ENCODE measurements around the gene GUCY2C.
A peak's percentile ranks its signal among the peaks of the same experiment; 100 is the strongest.

GUCY2C gene

GRCh38 chr12:14694970-14695369, 1.4 kb downstream of the GUCY2C start:
- no peak overlapping the region for H3K27ac ChIP-seq (ENCODE audit: low read depth, low read length)
- no peaks in the 10 kb centered on the region for H3K9me3 ChIP-seq (ENCODE audit: insufficient read depth, low read depth, low read length)
- no CpG with 5 or more reads among the region's 3 CpGs for WGBS (ENCODE audit: extremely low coverage, insufficient coverage, insufficient read length)

DNA sequence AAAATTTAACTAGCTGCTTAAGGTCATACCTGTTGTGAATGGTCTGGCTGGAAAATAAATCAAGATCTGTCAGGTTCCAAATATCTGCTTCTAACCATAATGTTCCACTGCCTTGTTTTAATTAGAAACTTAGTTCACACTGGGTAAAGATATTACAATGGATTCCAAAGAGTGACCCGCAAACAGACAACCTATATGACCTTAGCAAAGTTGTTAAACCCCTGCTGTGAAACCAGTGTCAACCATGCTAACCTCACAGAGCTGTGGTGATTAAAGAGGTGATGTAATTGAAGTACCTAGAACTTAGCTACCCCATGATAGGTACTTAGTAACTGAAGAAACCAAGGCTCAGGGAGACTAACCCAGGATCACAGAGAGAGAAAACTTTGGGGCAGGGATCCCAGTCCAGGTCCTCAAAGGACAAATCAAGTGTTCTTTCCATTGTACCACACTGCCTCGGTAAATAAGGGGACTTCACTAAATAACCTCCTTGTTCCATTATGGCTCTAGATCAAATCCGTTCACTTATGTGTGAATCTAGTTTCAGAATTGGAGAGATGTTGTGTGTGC, 2.2 kb downstream of the GUCY2C start:
- WGBS (ENCODE audit: extremely low coverage, insufficient coverage, insufficient read length): no CpG with 5 or more reads among the region's 3 CpGs

More at GRCh38 chr12:14694970-14695369, 1.4 kb downstream of the GUCY2C start:
- Histone ChIP-seq H2BK12ac (ENCODE audit: low read length) (no peak overlapping the region), H3K79me2 (ENCODE audit: control insufficient read depth, insufficient read depth, low read length, poor library complexity) (no peaks in the 10 kb centered on the region), H4K8ac (ENCODE audit: low read depth, low read length) (no peak overlapping the region), H3K23ac (ENCODE audit: low read length) (no peak overlapping the region), H3K4me1 (ENCODE audit: control insufficient read depth in 1 of 2, insufficient read depth in 2 of 2, low read length in 2 of 2) (no peaks in the 10 kb centered on the region), H2BK5ac (ENCODE audit: low read depth, low read length, poor library complexity) (no peak overlapping the region), H3K36me3 (ENCODE audit: control insufficient read depth in 1 of 2, insufficient read depth in 2 of 2, low read length in 2 of 2) (no peaks in the 10 kb centered on the region), H3K14ac (ENCODE audit: low read length) (no peak overlapping the region), H3K79me1 (ENCODE audit: low read length) (no peaks in the 10 kb centered on the region), H3K4me3 (ENCODE audit: low read depth, low read length) (no peak overlapping the region), H3K18ac (ENCODE audit: low read length) (no peak overlapping the region), H3K4ac (ENCODE audit: low read depth, low read length) (no peak overlapping the region), H3K9ac (ENCODE audit: low read length) (no peak overlapping the region), H4K12ac (ENCODE audit: low read depth, low read length) (no peak overlapping the region), H2AK5ac (ENCODE audit: low read length) (no peak overlapping the region), H3K4me2 (ENCODE audit: low read length) (no peak overlapping the region), H2BK120ac (ENCODE audit: insufficient read depth, low read length, poor library complexity) (no peak overlapping the region), H3K27me3 (ENCODE audit: insufficient read depth, low read length) (no peaks in the 10 kb centered on the region), H2AFZ (ENCODE audit: insufficient read depth, low read length, poor library complexity) (no peak overlapping the region), H4K91ac (ENCODE audit: low read depth, low read length) (no peak overlapping the region)
- no peak for DNase-seq

DNA sequence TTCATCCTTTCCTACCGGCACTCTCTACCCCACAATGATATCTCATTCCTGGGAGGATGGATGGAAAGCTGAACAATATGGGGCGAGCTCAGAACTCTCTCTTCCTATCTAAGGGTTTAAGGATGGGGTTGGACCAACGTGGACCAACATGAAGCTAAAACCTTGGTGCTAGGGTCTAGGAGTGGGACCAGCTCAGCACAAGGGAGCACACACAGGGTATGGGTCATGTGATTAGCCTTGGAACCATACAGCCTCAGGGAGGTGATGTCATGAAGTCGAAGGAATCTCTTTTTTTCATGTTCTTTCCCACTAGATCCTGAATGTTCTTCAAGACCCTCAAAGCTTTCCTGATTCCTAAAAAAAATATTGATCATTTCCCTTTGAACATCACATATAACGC, 3.3 kb downstream of the GUCY2C start:
- Histone ChIP-seq H3K27me3 (ENCODE audit: insufficient read depth, low read length) (no peaks in the 10 kb centered on the region), H2BK5ac (ENCODE audit: low read depth, low read length, poor library complexity) (no peak overlapping the region), H4K12ac (ENCODE audit: low read depth, low read length) (no peak overlapping the region), H2AK5ac (ENCODE audit: low read length) (no peak overlapping the region), H3K36me3 (ENCODE audit: control insufficient read depth in 1 of 2, insufficient read depth in 2 of 2, low read length in 2 of 2) (no peaks in the 10 kb centered on the region), H3K18ac (ENCODE audit: low read length) (no peak overlapping the region), H3K79me2 (ENCODE audit: control insufficient read depth, insufficient read depth, low read length, poor library complexity) (no peaks in the 10 kb centered on the region), H3K4me1 (ENCODE audit: control insufficient read depth in 1 of 2, insufficient read depth in 2 of 2, low read length in 2 of 2) (no peaks in the 10 kb centered on the region), H3K9ac (ENCODE audit: low read length) (no peak overlapping the region), H2BK12ac (ENCODE audit: low read length) (no peak overlapping the region), H4K91ac (ENCODE audit: low read depth, low read length) (no peak overlapping the region), H3K4me3 (ENCODE audit: low read depth, low read length) (no peak overlapping the region), H2BK120ac (ENCODE audit: insufficient read depth, low read length, poor library complexity) (no peak overlapping the region), H3K4me2 (ENCODE audit: low read length) (no peak overlapping the region), H3K23ac (ENCODE audit: low read length) (no peak overlapping the region), H4K8ac (ENCODE audit: low read depth, low read length) (peak overlapping the region; percentile 19), H3K9me3 (ENCODE audit: insufficient read depth, low read depth, low read length) (no peaks in the 10 kb centered on the region), H3K4ac (ENCODE audit: low read depth, low read length) (no peak overlapping the region), H3K27ac (ENCODE audit: low read depth, low read length) (no peak overlapping the region), H2AFZ (ENCODE audit: insufficient read depth, low read length, poor library complexity) (no peak overlapping the region), H3K14ac (ENCODE audit: low read length) (no peak overlapping the region), H3K79me1 (ENCODE audit: low read length) (no peaks in the 10 kb centered on the region)
- no CpG with 5 or more reads among the region's 5 CpGs for WGBS (ENCODE audit: extremely low coverage, insufficient coverage, insufficient read length)
- DNase-seq: no peak

More for the DNA sequence above, 2.2 kb downstream of the GUCY2C start:
- H3K79me1 ChIP-seq (ENCODE audit: low read length): no peaks in the 10 kb centered on the region
- no peak overlapping the region for H3K4me2 ChIP-seq (ENCODE audit: low read length)
- no peak overlapping the region for H2AK5ac ChIP-seq (ENCODE audit: low read length)
- no peaks in the 10 kb centered on the region for H3K4me1 ChIP-seq (ENCODE audit: control insufficient read depth in 1 of 2, insufficient read depth in 2 of 2, low read length in 2 of 2)
- H4K91ac ChIP-seq (ENCODE audit: low read depth, low read length): no peak overlapping the region
- H3K9me3 ChIP-seq (ENCODE audit: insufficient read depth, low read depth, low read length): no peaks in the 10 kb centered on the region
- H3K79me2 ChIP-seq (ENCODE audit: control insufficient read depth, insufficient read depth, low read length, poor library complexity): no peaks in the 10 kb centered on the region
- no peak overlapping the region for H2BK120ac ChIP-seq (ENCODE audit: insufficient read depth, low read length, poor library complexity)
- no peak overlapping the region for H3K23ac ChIP-seq (ENCODE audit: low read length)
- H3K27me3 ChIP-seq (ENCODE audit: insufficient read depth, low read length): no peaks in the 10 kb centered on the region
- H3K4me3 ChIP-seq (ENCODE audit: low read depth, low read length): no peak overlapping the region
- H2BK12ac ChIP-seq (ENCODE audit: low read length): no peak overlapping the region
- H2AFZ ChIP-seq (ENCODE audit: insufficient read depth, low read length, poor library complexity): no peak overlapping the region
- DNase-seq: no peak
- H3K14ac ChIP-seq (ENCODE audit: low read length): no peak overlapping the region
- no peak overlapping the region for H4K8ac ChIP-seq (ENCODE audit: low read depth, low read length)
- H3K9ac ChIP-seq (ENCODE audit: low read length): no peak overlapping the region
- H3K27ac ChIP-seq (ENCODE audit: low read depth, low read length): no peak overlapping the region
- H3K4ac ChIP-seq (ENCODE audit: low read depth, low read length): no peak overlapping the region
- no peak overlapping the region for H2BK5ac ChIP-seq (ENCODE audit: low read depth, low read length, poor library complexity)
- no peaks in the 10 kb centered on the region for H3K36me3 ChIP-seq (ENCODE audit: control insufficient read depth in 1 of 2, insufficient read depth in 2 of 2, low read length in 2 of 2)
- no peak overlapping the region for H4K12ac ChIP-seq (ENCODE audit: low read depth, low read length)
- H3K18ac ChIP-seq (ENCODE audit: low read length): no peak overlapping the region

- Histone ChIP-seq H2AK5ac (ENCODE audit: low read length) (no peak overlapping the region), H3K18ac (ENCODE audit: low read length) (no peak overlapping the region), H3K4me1 (ENCODE audit: control insufficient read depth in 1 of 2, insufficient read depth in 2 of 2, low read length in 2 of 2) (no peaks in the 10 kb centered on the region), H3K9ac (ENCODE audit: low read length) (no peak overlapping the region), H3K4me3 (ENCODE audit: low read depth, low read length) (no peak overlapping the region), H2BK12ac (ENCODE audit: low read length) (no peak overlapping the region), H3K27ac (ENCODE audit: low read depth, low read length) (no peak overlapping the region), H3K36me3 (ENCODE audit: control insufficient read depth in 1 of 2, insufficient read depth in 2 of 2, low read length in 2 of 2) (no peaks in the 10 kb centered on the region), H3K9me3 (ENCODE audit: insufficient read depth, low read depth, low read length) (no peaks in the 10 kb centered on the region), H3K79me1 (ENCODE audit: low read length) (no peaks in the 10 kb centered on the region), H3K14ac (ENCODE audit: low read length) (no peak overlapping the region), H4K8ac (ENCODE audit: low read depth, low read length) (no peak overlapping the region), H4K12ac (ENCODE audit: low read depth, low read length) (no peak overlapping the region), H3K79me2 (ENCODE audit: control insufficient read depth, insufficient read depth, low read length, poor library complexity) (no peaks in the 10 kb centered on the region), H3K4me2 (ENCODE audit: low read length) (no peak overlapping the region), H3K23ac (ENCODE audit: low read length) (no peak overlapping the region), H3K27me3 (ENCODE audit: insufficient read depth, low read length) (no peaks in the 10 kb centered on the region), H3K4ac (ENCODE audit: low read depth, low read length) (no peak overlapping the region), H4K91ac (ENCODE audit: low read depth, low read length) (no peak overlapping the region), H2BK5ac (ENCODE audit: low read depth, low read length, poor library complexity) (no peak overlapping the region), H2AFZ (ENCODE audit: insufficient read depth, low read length, poor library complexity) (no peak overlapping the region), H2BK120ac (ENCODE audit: insufficient read depth, low read length, poor library complexity) (no peak overlapping the region)
- DNase-seq: peak; percentile 27 to 41
Observed at GRCh38 chr12:14691560-14691959, 4.8 kb downstream of the GUCY2C start.

Data from trophoblast cell (in vitro differentiated cells and primary cell).